ENCODE measurements around the gene RACGAP1.

Gene RACGAP1

GRCh38 chr12:49967042-49967776 lies 58.1 kb downstream of the RACGAP1 start:
- peak; percentile 43 for DNase-seq

DNA sequence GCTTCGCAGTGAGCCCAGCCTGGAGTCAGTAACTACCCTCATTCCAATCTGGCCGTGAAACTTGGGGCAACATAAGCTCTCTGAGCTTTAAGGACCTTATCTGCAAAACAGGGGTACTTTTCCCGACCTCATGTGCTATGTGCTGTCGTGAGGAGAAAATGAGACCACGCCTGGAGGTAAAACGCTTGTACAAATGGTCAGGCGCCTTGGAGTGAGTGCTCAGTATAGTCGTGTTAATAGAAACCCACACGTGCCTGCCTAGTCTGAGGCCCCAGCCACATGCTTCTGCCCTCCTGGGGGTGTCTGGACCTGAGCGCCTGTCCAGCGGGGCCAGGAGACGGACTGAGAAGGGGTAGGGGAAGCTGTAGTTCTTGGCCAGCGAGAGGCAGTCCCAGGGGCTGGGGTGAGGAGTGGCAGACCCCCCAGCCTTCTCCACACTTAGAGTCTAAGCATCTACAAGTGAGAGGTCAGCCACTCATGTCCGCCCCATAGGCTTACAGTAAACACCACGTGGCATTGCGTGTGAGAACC lies 58.7 kb downstream of the RACGAP1 start:
- DNase-seq, result no peak

GRCh38 chr12:49965836-49966235 lies 59.5 kb downstream of the RACGAP1 start:
- no peak for DNase-seq

- DNase-seq, result no peak
Observed at GRCh38 chr12:49964849-49965624, 60.3 kb downstream of the RACGAP1 start.

GRCh38 chr12:49963976-49964815 lies 61.1 kb downstream of the RACGAP1 start:
- no peak for DNase-seq

GRCh38 chr12:49962861-49963765 lies 62.2 kb downstream of the RACGAP1 start:
- no peak for DNase-seq

DNA sequence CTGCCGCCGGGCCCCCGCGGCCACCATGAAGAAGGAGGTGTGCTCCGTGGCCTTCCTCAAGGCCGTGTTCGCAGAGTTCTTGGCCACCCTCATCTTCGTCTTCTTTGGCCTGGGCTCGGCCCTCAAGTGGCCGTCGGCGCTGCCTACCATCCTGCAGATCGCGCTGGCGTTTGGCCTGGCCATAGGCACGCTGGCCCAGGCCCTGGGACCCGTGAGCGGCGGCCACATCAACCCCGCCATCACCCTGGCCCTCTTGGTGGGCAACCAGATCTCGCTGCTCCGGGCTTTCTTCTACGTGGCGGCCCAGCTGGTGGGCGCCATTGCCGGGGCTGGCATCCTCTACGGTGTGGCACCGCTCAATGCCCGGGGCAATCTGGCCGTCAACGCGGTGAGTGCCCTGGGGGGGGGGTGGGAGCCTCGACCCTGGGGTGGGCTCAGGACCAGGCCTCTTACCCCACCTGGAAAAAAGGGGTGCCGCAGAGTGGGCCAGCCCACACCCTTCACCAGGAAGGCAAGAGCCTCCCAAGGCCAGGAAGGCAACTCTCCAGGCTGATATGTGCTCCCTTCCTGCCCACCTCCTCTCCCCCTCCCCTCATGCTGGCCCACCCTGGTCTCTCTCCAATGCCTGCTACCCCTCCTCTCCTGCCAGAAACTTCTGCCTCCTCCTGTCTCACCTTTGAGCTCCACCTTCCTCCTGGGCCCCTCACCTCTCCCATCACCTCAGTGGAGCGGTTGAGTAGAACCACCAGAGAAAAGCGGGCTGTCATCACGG lies 63.1 kb downstream of the RACGAP1 start:
- no peak for DNase-seq

DNA sequence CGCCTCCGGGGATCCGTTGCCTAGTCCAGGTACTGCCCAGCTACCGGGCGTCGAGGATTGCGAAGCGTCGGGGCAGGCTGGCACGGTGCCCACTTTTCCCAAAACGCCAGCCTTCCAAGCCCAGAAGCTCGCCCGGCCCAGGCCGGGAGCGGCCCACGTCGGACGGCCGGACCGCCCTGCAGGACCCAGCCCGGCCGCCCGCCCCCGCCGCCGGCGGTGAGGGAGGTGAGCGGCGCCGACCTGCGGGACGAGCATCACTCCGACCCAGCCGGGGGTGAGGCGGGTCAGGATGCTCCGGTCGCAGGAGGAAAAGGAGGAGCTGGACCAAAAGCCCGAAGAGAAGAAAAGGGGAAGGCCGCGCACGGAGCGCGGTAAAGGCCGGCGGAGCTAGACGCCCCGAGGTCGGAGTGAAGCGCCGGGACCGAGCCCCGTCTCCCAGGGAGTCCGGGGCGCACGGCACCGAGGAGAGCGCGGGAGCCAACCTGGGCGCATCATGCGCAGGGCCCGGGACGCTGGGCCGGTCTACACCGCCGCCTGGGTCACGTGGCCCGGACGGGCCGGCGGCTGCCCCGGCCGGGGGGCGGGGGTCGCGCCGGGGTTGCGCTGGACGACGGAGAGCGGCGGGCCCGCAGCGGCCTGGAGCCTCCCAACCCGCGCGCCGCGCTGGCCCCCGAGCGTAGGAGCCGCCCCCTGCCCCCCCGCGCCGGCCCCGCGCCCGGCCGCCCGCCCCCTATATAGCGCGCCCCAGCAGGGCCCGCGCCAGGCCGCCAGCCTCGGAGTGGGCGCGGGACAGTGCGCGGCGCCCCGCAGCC lies 64.0 kb downstream of the RACGAP1 start, which contains the start of gene AQP5:
Gene AQP5, plus strand, starts transcription at position 762 of the 812 bp plus-strand sequence. CDS start 146 bp downstream, outside the sequence.
- no peak for DNase-seq

DNA sequence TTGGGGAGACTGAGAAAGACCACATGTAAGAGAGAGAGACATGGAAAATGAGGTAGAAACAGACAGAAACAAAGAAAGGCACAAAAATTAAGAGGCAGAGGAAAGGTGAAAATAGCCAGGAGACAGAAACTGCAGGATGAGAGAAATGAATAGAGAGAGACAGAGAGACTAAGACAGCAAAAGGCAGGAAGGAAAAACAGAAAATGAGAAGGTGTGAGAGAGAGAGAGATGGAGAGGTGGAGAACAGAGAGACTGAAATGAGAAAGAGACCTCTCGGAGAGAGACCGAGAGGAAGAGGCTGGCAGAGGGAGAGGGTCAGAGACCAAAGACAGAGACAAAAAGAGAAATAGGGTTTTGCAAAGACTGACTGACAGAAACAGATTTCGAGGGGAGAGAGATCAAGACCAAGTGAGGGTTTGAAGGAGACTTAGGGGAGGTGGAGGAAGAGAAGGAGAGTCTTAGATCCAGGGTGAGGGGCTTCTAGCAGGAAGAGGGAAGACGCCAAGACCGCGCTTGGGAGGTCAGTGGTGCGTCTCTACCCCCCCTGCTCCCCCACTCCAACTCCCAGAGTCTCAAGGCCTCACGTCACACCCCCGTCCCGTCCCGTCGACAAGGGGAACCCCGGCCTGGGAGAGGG lies 64.7 kb downstream of the RACGAP1 start:
- no peak for DNase-seq

DNA sequence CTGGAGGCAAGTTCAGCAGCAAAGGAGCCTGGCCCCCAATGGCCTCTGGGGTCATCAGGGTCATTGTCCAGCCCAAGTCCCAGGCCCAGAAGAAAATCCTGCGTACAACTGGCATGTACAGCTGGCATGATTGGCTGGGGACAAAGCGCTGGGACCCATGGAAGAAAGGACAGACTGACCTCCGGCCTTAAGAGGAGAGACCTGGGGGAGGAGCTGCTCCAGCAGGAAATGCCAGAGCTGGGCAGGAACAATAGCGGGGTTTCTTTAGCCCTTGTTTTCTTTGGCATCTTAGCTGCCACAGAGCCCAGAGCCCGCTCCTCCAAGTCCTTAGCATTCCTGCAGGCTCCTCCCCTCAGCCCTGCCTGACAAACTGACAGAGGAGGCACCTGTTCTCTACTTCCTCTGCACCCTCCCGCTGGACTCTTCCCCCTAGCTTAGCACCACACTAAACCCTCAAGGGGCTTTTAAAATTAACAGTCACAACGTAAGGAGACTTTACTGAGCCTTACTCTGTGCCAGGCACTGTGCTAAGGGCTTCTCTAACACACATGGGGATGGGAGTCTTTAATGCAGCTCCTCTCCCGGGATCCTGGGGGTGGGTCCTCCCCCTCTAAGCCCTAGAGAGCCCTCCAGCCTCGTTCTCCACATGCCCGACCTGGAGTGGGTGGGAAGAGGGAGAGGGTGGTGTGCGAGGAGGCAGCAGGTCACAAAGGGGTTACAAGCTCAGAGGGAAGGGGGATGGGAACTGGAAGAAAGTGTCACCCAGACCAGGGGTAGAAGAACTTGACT lies 65.4 kb downstream of the RACGAP1 start:
- DNase-seq, result no peak

GRCh38 chr12:49957570-49957967 lies 67.7 kb downstream of the RACGAP1 start:
- no peak for DNase-seq

DNA sequence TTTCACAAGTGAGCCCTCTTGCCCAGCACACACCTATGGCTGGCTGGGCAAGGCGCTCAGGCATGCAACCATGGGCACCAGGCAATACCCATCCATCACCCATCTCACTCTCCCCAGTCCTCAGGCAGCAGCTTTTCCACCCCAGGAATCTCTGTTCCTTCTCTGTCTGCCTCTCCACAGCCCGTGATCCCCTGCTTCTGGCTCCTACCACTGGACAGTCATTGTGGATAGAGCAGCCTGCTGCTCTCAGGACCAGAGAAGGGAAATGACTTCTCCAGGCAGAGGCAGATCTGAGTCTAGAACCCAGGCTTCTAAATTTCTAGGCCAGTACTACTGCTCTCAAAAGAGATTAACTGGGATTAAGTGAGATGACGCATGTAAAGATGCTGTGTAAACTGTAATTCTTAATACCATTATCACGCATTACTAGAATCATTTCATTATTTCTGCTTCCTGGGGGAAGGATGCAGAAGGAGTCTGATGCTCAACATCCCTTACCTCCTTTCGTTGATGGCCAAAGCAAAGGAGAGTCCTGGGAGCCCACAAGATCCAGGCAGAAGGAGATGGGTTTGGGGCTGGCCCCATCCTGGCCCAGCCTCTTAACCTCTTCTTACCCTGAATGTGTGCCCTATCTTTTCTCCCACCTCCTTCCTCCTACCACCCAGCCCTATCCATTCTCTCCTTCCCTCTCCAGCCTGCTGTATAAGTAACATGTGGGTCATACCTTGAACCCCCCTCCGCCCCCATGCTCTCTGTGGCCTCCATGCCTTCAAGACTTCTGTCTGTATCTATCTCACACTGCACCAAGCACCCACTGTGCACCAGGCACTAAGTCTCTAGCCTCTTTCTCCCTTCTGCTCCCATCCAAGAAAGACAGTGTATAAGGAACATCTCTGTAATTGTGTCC lies 68.4 kb downstream of the RACGAP1 start:
- DNase-seq, result no peak

DNA sequence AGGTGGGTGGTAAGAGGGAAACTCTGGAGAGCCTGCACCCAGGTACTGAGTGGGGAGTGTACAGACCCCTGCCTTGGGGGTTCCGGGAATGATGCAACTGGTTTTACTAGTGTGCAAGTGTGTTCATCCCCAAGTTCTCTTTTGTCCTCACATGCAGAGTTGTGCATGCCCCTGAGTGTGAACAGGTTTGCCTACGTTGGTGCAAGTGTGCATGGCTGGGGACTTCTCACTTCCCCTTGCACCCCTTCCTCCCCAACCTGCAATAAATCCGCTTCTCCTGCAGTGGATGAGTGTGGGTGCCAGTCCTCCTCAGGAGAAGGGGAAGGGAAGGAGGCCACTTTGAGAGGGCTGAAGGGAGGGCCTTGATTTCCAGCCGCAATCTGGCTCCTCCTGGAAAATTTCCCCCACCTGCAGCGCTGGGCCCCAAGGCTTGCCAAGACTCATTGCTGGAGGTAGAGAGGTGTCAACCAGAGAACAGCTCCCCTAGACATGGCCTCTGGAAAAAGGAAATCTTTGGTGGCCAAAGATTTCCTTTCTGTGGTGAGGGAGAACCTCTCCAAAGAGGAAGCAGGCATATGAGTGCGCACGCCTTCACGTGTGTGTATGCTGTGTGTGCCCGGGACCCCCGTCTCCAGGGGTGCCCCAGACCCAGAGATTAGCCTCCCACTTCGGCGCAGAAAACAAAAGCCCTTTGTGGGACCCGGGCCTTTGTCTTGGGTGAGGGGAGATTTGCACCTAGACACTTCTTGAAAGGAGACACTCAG lies 69.2 kb downstream of the RACGAP1 start:
- no peak for DNase-seq

DNA sequence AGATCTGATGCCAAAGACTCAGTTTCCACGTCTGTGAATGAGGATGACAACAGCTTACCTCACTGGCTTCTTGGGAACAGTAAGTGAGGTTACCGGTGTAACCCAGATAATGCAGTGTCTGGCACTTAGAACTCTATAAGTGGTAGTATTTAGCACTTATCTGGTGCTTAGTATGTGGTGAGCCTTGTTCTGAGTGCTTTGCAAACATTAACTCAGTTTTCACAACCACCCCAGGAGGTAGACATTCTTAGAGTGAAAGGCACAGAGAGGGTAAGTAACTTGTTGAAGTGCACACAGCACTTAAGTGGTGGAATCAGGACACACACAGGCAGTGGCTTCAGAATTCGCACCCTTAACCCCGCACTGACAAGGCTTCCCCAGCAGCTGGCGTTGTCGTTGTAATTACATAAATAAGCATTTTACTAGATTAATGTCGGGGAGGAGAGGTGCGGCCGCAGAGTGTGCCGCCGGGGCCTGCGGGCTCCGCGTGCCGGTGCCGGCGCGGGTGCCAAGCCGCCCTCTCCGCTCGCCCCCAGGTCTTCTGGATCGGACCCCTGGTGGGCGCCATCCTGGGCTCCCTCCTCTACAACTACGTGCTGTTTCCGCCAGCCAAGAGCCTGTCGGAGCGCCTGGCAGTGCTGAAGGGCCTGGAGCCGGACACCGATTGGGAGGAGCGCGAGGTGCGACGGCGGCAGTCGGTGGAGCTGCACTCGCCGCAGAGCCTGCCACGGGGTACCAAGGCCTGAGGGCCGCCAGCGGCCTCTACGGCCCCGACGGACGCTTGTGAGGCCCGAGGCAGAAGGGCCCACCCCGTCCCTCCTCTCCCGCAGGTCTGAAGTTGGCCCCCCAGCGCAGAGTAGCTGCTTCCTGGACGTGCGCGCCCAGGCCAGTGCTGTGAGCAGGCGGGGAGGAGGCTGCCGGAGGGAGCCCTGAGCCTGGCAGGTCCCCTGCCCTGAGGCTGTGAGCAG lies 70.1 kb downstream of the RACGAP1 start:
- DNase-seq, result no peak

DNA sequence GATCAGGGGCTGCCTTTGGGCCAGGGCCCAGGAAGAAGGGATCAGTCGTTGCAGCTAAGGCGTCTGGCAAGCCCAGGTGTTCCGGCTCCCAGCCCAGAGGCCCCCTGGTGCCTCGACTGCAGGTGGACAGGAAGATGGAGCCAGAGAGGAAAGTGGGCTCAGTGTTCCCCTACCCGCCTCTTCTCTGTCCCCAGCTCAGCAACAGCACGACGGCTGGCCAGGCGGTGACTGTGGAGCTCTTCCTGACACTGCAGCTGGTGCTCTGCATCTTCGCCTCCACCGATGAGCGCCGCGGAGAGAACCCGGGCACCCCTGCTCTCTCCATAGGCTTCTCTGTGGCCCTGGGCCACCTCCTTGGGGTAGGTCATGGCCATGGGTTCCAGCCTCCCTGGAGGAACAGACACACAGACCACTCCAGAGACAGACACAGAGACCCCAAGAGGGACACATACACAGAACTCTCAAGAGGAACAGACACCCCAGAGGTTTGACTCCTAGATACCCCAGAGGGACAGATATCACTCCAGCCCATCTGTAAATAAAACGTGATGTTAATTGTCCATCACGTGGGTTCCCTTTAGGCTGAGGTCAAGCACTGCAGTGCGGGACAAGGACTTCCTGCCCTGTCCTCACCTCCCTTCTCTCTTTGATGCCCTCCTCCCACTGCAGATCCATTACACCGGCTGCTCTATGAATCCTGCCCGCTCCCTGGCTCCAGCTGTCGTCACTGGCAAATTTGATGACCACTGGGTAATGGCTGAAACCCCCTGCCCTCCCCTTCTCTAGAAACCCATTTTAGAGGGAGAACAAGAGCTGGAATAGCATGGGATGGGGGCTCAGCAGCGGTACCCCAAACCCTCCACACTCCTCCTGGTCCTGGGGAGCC lies 71.1 kb downstream of the RACGAP1 start:
- no peak for DNase-seq
